ENCODE data around the gene MPHOSPH6. TPM values are rescaled to one million over a fixed set of nuclear protein-coding genes. Genes with fewer than 3 reads are reported as not detected.

The MPHOSPH6 gene
- total and polyA plus RNA-seq, 2 experiments from 2014 or later, result 9.3 to 26.2 TPM

- Histone ChIP-seq H3K4me3 (no peak overlapping the region), H3K27ac (no peak overlapping the region), H3K36me3 (no peaks in the 10 kb centered on the region), H3K27me3 (peaks cover 42% of the 10 kb centered on the region), H3K4me1 (ENCODE audit: low read depth) (no peaks in the 10 kb centered on the region), H3K9me3 (ENCODE audit: low read depth) (no peaks in the 10 kb centered on the region)
- no peak for TF ChIP-seq CTCF (IDR thresholded peaks at IDR 0.05; ENCODE audit: low read depth, low read length)
- DNase-seq (ENCODE audit: low read depth in 1 of 2, low spot score in 1 of 2), result peak in 1 of 2 donors; percentile 59
These were observed 12.4 kb upstream of the MPHOSPH6 start for GRCh38 chr16:82182266-82183003.

DNA sequence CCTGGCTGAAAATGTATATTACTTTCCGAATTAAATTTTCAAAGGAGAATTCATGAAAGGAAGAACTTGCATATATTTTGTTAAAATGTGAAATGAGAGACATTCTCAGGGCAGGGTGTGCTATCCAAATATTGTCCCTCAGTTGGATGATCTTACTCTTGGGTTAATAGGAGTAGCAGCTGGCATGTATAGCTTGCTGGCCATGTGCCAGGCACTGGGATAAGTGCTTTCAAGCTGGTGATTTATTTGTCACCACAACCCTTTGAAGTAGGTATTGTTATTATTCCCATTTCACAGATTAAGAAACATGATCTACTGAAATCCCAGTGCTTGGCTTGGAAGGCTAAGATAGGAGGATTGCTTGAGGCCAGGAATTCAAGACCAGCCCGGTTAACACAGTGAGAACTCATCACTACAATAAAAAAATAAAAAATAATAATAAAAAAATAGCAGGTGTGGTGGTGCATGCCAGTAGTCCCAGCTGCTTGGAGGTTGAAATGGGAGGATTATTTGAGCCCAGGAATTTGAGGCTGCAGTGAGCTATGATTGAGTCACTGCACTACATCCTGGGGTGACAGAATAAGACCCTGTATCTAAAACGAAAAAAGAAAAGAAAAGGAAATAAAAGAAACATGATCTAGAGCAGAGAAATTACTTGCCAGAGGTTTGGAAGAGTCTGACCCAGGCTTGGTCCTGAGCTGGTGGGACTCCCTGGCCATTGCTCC is 11.6 kb upstream of the MPHOSPH6 start:
- Histone ChIP-seq H3K4me1 (ENCODE audit: low read depth) (no peaks in the 10 kb centered on the region), H3K27ac (no peak overlapping the region), H3K9me3 (ENCODE audit: low read depth) (no peaks in the 10 kb centered on the region), H3K36me3 (no peaks in the 10 kb centered on the region), H3K4me3 (no peak overlapping the region), H3K27me3 (peaks cover 50% of the 10 kb centered on the region)
- TF ChIP-seq CTCF (IDR thresholded peaks at IDR 0.05; ENCODE audit: low read depth, low read length), result no peak
- no peak for DNase-seq (ENCODE audit: low read depth in 1 of 2, low spot score in 1 of 2)

DNA sequence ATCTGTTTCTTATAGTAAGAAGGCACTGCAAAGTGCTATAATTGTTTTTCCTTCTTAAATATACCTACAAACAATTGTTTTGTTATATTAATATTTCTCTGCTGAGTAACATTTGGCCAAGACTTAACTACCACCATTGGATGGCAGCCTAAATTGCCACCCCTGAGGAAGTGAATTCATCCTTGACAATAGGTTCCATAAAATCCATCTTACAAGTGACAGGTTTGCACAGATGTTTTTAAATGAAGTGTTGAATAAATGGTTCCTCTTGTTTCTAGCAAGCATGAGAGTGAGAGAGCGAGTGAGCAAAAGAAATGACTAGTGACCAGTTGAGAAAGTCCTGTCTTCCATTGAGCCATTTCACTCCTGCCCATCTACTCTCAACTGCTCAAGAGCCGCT is 8.3 kb upstream of the MPHOSPH6 start:
- peaks cover 69% of the 10 kb centered on the region for H3K27me3 ChIP-seq
- no peaks in the 10 kb centered on the region for H3K4me1 ChIP-seq (ENCODE audit: low read depth)
- H3K27ac ChIP-seq, result no peak overlapping the region
- H3K36me3 ChIP-seq, result no peaks in the 10 kb centered on the region
- TF ChIP-seq CTCF (IDR thresholded peaks at IDR 0.05; ENCODE audit: low read depth, low read length), result no peak
- no peak overlapping the region for H3K4me3 ChIP-seq
- no peaks in the 10 kb centered on the region for H3K9me3 ChIP-seq (ENCODE audit: low read depth)
- no peak for DNase-seq (ENCODE audit: low read depth in 1 of 2, low spot score in 1 of 2)

DNA sequence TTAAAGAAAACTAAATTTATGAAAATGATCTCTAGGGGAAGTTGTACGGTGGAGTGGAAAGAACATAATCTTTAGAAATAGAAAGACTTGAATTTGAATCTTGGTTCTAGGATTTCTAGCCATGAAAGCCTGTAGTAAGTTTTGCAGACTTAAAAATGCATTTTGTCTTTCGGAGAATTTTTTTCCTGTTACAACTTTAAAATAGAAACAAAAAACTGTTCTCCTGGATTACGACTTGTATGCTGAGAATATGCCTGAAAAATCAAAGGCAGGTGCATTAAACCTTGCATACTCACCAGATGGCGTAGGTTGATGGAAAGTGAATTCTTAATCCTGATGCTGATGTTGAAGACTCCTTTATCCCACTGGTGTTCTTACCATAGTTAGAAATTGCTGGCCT is 7.5 kb upstream of the MPHOSPH6 start:
- Histone ChIP-seq H3K36me3 (no peaks in the 10 kb centered on the region), H3K27ac (no peak overlapping the region), H3K27me3 (peaks cover 77% of the 10 kb centered on the region), H3K9me3 (ENCODE audit: low read depth) (no peaks in the 10 kb centered on the region), H3K4me3 (no peak overlapping the region), H3K4me1 (ENCODE audit: low read depth) (no peaks in the 10 kb centered on the region)
- TF ChIP-seq CTCF (IDR thresholded peaks at IDR 0.05; ENCODE audit: low read depth, low read length), result no peak
- no peak for DNase-seq (ENCODE audit: low read depth in 1 of 2, low spot score in 1 of 2)

DNA sequence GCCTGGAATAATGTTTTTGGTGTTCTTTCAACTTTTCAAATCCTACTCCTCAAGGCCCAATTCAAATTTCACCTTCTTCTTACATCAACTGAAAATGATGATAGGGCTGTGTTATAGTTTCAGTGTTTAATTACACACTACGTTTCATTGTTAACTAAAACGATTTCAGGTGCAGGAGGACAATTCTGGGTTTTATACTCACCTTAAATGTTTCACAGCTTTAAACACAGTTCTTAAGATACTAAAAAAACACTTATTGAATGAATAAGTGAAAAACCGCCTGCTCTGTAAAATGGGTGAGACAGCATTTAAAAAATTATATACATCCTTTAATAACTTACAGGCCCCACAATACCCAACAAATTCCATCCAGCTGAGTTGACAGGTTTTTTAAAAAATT is 6.2 kb upstream of the MPHOSPH6 start:
- H3K36me3 ChIP-seq, result no peaks in the 10 kb centered on the region
- no peak for DNase-seq (ENCODE audit: low read depth in 1 of 2, low spot score in 1 of 2)
- peaks cover 87% of the 10 kb centered on the region for H3K27me3 ChIP-seq
- no peaks in the 10 kb centered on the region for H3K9me3 ChIP-seq (ENCODE audit: low read depth)
- H3K27ac ChIP-seq, result no peak overlapping the region
- TF ChIP-seq CTCF (IDR thresholded peaks at IDR 0.05; ENCODE audit: low read depth, low read length), result no peak
- H3K4me1 ChIP-seq (ENCODE audit: low read depth), result no peaks in the 10 kb centered on the region
- no peak overlapping the region for H3K4me3 ChIP-seq

Measured in cardiac muscle cell (in vitro differentiated cells and primary cell).